Suppressor macrophage treated with lipopolysaccharide for 1 hour (primary cell): ENCODE measurements around the gene LYG1.

Experiments used
- DNase-seq, 3 donors: peaks; one replicate each; pipeline ENCODE4 v3.0.0-alpha.2; 2020 to 2022

The LYG1 gene

DNA sequence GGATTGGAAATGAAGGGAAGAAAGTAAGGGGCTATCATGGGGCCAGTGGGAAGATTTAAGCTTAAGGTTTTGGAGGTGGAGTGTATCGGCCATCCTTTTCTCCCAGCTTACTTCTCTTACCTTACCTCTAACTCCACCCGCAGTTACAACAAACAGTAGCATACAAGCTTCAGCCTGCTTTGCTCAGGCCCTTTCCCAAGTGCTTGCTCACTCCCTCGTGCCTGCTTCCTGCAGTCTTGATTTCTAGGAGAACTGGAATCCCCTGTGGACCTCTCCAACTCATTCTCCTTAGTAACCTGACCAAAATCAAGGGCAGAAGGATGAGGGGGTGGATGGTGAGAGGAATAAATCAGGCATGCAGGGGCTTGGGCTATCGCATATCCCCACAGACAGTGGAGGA, 39.8 kb downstream of the LYG1 start:
- DNase-seq: no peak

DNA sequence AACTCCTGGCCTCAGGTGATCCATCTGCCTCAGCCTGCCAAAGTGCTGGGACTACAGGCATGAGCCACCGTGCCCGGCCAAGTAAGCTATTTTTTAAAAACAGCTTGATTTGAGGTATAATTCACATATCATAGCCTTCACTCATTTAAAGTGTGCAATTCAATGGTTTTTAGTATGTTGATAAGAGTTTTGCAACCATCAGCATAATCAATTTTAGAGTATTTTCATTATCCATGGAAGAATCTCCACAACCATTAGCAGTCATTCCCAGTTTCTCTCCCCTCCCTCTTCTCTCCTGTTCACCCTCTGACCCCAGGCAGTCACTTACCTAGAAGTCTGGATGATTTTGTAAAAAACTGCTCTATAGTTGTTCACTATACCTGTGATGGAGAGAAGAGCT, 40.8 kb downstream of the LYG1 start:
- DNase-seq: no peak

- DNase-seq: no peak
These were observed 41.5 kb downstream of the LYG1 start for GRCh38 chr2:99259465-99259864.

DNA sequence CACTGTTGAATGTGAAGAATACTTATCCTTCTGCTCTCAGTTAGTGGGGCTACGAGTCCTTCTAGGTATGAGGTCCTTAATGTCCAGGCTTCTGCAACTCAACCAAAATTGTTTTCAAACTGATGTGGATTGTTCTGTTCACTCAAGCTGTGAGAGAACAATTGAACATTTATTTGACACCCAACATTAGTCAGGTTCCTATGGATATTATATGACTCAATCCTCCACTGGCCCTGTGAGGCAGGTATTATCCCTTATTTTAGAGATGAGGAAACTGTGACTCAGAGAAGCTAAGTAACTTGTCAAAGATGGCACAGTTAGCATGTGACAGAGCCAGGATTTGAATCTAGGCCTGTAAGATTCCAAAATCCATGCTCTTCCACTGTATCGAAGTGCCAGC, 44.3 kb downstream of the LYG1 start:
- DNase-seq: no peak

DNA sequence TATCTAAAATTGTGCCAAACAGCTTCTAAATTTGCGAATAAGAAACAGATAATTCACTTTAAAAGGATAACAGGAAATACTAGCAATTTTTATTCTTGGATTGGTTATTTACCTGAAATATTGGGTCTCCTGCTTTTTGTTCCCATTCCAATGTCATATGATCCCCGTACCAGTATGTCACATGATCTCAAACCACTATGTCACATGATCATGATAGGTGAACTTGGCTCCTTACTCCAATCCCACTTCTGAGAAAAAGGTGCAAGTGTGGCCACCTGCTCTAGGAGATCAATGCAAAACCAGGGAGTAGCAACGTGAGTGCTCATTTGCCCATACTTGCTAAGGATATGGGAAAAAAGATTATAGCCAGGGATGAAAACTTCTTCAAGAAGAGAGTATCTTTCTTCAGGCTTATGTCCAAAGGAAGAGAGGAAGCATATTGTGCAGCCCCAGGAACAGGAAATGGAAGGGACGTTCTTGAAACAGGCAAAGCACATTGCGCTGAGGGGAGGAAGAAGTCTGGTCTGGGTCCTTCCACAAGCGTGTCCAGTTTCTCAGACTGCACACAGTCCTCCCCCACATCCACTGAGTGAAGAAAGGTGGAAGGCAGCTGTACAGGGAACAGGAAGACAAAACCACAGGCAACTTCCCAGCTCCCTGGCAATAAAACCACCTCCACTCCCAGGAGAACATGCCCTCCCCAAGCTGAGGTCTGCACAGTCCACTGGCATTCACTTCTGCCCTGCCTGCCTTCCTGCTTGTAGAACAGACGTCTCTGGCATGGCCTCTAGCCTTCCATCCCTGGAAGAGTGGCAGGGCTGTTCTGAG, 45.3 kb downstream of the LYG1 start, which contains the start of gene LYG2:
Gene LYG2 (minus strand): TSS at position 176 of the 828 bp plus-strand sequence. CDS start 1,406 bp downstream, outside the sequence.
- DNase-seq: no peak

- no peak for DNase-seq
These were observed 51.0 kb downstream of the LYG1 start for GRCh38 chr2:99249951-99250350.

DNA sequence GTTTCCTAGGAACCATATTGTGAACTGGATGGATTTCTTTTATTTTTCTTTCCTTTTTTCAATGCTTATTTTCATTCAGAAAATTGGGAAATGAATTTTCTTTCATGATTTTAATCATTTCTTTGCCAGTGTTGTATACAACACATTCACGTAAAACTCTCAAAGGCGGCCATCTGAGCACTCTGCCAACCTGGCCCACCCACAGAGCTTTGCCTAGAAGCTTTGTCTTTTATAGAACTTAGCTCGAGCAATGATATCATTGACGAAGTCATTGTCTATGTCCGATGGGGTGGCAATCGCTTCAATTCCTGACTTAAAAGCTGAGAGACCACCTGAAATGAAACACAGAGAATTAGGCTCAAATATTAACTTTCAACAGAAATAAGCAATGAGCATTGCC, 58.8 kb downstream of the LYG1 start:
- no peak for DNase-seq

GRCh38 chr2:99240431-99240830, 60.6 kb downstream of the LYG1 start:
- DNase-seq: no peak

DNA sequence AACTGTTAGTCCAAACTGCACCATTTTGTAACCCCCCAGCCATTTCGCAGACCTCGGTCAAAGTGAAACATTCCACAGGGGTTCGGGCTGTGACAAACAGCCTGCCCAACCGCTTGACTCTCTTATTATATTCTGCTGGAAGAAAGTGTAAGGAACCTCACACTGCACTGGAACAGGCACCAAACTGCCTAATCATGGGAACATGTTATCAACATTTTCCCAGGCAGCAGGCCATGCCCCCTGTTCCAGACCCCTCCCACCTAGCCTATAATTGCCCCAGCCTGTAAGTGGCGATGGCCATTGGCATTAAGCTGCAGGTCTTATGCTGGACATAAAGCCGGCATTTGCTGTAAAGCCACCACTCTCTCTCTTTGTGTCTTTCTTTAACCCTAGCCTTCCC, 62.4 kb downstream of the LYG1 start:
- no peak for DNase-seq
